SJCRH30 (cell line): ENCODE results near the gene GNG12. TPM values are rescaled to one million over a fixed set of nuclear protein-coding genes. Genes with fewer than 3 reads are reported as not detected.

Source experiments
- DNase-seq, 2 experiments: peaks; one replicate each; pipeline ENCODE4 v3.0.0-alpha.2; 2015 to 2020
- H3K27ac ChIP-seq: fragments of 250-450 bp; sonication (Bioruptor Pico); 2 replicates; pipeline ENCODE4 v1.5.1; 2020; ENCODE audit warnings: mild to moderate bottlenecking, moderate library complexity
- H3K27me3 ChIP-seq: fragments of 250-450 bp; sonication (Bioruptor Pico); 2 replicates; pipeline ENCODE4 v1.5.1; 2020; ENCODE audit warnings: mild to moderate bottlenecking, moderate library complexity
- H3K36me3 ChIP-seq: fragments of 250-450 bp; sonication (Bioruptor Pico); 2 replicates; pipeline ENCODE4 v1.5.1; 2020; ENCODE audit warnings: mild to moderate bottlenecking, moderate library complexity
- H3K4me1 ChIP-seq: fragments of 250-450 bp; sonication (Bioruptor Pico); 2 replicates; pipeline ENCODE4 v1.5.1; 2020; ENCODE audit warnings: mild to moderate bottlenecking, moderate library complexity
- H3K4me3 ChIP-seq: fragments of 250-450 bp; sonication (Bioruptor Pico); 2 replicates; pipeline ENCODE4 v1.5.1; 2020; ENCODE audit warnings: mild to moderate bottlenecking, moderate library complexity
- H3K9me3 ChIP-seq: fragments of 250-450 bp; sonication (Bioruptor Pico); replicated peaks from 2 replicates; pipeline ENCODE4 v1.5.1; 2020; ENCODE audit warnings: mild to moderate bottlenecking, moderate library complexity
- total RNA-seq: library from RNA; depleted of rRNA; stranded (reverse); fragments of >200 nt; shearing (Covaris generic); gene quantifications from 2 replicates; pipeline ENCODE4 v1.2.3, GENCODE V29; 2014

Gene GNG12
- total RNA-seq, 1 experiment from 2014 or later, result 110 TPM

- H3K27ac ChIP-seq, result peak overlapping the region; percentile 99
- H3K36me3 ChIP-seq, result peaks cover 46% of the 10 kb centered on the region
- H3K27me3 ChIP-seq, result no peaks in the 10 kb centered on the region
- no peaks in the 10 kb centered on the region for H3K9me3 ChIP-seq
- peaks cover 28% of the 10 kb centered on the region for H3K4me1 ChIP-seq
- peak overlapping the region; percentile 77 for H3K4me3 ChIP-seq
- peak; percentile 53 to 57 for DNase-seq
These were observed 147.6 kb downstream of the GNG12 start for GRCh38 chr1:67685558-67686266.

DNA sequence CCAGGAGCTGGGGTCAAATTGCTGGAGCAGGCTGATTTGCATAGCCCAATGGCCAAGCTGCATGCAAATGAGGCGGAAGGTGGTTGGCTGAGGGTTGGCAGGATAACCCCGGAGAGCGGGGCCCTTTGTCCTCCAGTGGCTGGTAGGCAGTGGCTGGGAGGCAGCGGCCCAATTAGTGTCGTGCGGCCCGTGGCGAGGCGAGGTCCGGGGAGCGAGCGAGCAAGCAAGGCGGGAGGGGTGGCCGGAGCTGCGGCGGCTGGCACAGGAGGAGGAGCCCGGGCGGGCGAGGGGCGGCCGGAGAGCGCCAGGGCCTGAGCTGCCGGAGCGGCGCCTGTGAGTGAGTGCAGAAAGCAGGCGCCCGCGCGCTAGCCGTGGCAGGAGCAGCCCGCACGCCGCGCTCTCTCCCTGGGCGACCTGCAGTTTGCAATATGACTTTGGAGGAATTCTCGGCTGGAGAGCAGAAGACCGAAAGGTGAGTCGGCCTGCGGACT, 148.2 kb downstream of the GNG12 start, which contains the start of gene GADD45A:
TSS of gene GADD45A (plus strand) at position 135 of the 491 bp plus-strand sequence. CDS start at position 429, 294 bp downstream.
- DNase-seq, result peak; percentile 99
- H3K27me3 ChIP-seq, result no peaks in the 10 kb centered on the region
- H3K9me3 ChIP-seq, result no peaks in the 10 kb centered on the region
- H3K36me3 ChIP-seq, result peaks cover 40% of the 10 kb centered on the region
- H3K27ac ChIP-seq, result peak within 1 kb of the TSS; percentile 99
- H3K4me1 ChIP-seq, result peaks cover 28% of the 10 kb centered on the region
- H3K4me3 ChIP-seq, result peak within 1 kb of the TSS; percentile 77

- peak overlapping the region; percentile 43 for H3K27ac ChIP-seq
- no peaks in the 10 kb centered on the region for H3K9me3 ChIP-seq
- peaks cover 28% of the 10 kb centered on the region for H3K4me1 ChIP-seq
- H3K36me3 ChIP-seq, result peaks cover 37% of the 10 kb centered on the region
- H3K27me3 ChIP-seq, result no peaks in the 10 kb centered on the region
- peak in 1 of 2 experiments; percentile 32 for DNase-seq
- H3K4me3 ChIP-seq, result peak overlapping the region; percentile 77
These were observed 148.7 kb downstream of the GNG12 start for GRCh38 chr1:67684526-67685066.

DNA sequence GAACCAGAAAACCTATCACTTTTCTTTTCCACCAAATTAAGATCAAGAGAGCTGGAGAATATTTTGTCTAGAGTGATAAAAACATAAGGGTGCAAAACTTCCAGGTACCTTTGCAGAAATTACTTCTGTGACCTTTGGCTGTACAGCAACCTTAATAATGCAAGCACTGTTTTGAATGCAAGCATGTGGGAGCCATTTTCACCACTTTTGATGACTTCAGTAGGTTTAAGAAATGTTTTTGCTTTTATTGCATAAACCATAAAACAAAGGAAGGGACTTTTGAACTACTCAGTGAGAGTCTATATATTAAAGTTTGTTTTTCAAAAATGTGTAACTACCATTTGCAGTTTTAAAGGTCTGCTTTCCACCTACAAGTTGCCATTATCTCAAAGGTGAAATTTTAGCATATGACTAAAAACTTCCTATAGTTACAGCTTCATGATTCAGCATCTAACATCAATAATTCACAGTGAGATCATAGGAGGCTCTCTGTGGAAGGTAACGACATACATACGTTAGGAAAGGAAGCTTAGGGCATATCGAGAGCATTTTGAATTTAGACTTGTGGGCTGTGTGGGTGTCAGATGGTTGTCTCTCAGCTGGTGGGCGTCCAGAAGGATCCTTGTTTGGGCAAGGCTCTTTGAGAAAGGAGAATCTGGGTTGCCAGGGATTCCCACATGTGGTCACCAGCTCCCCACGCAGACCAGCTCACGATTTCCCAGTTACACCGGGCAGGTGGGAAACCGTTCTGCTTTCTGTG, 149.3 kb downstream of the GNG12 start:
- H3K36me3 ChIP-seq, result peaks cover 30% of the 10 kb centered on the region
- DNase-seq, result peak in 1 of 2 experiments; percentile 36
- H3K27me3 ChIP-seq, result no peaks in the 10 kb centered on the region
- no peaks in the 10 kb centered on the region for H3K9me3 ChIP-seq
- H3K4me3 ChIP-seq, result peak overlapping the region; percentile 77
- H3K27ac ChIP-seq, result peak overlapping the region; percentile 43
- peaks cover 28% of the 10 kb centered on the region for H3K4me1 ChIP-seq

GRCh38 chr1:67683316-67683715, 150.0 kb downstream of the GNG12 start:
- no peak overlapping the region for H3K27ac ChIP-seq
- H3K4me1 ChIP-seq, result peaks cover 22% of the 10 kb centered on the region
- H3K4me3 ChIP-seq, result no peak overlapping the region
- no peak for DNase-seq
- no peaks in the 10 kb centered on the region for H3K9me3 ChIP-seq
- H3K27me3 ChIP-seq, result no peaks in the 10 kb centered on the region
- peaks cover 24% of the 10 kb centered on the region for H3K36me3 ChIP-seq

DNA sequence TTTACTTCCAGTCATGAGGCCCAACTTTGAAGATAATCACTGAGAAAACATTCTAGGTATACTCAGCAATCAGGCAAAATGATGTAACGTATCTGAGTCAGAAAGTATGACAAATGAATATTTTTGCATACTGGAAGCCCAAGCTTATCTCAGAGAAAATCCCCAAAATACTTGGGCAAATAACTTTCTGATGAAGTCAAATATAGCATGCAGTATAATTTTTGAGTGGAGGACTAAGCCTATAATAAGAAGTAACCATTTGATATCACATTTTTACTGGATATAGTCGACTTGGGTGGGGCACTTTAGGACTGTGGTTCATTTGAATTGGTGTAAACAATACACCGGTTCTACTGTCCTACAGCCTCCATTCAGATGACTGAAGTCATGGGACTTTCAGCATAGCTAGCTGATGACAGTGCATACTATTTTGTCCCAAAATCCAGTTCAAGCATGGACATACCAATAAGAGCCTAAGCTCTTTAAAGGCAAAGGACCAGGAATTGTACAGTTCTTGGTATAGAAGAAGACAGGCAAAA, 150.5 kb downstream of the GNG12 start:
- peaks cover 20% of the 10 kb centered on the region for H3K4me1 ChIP-seq
- H3K9me3 ChIP-seq, result no peaks in the 10 kb centered on the region
- H3K27me3 ChIP-seq, result no peaks in the 10 kb centered on the region
- peak overlapping the region; percentile 2; the same call in 1 of the 2 replicates for H3K27ac ChIP-seq
- no peak overlapping the region for H3K4me3 ChIP-seq
- DNase-seq, result no peak
- H3K36me3 ChIP-seq, result peaks cover 18% of the 10 kb centered on the region

- Histone ChIP-seq H3K9me3 (no peaks in the 10 kb centered on the region), H3K4me3 (no peak overlapping the region), H3K36me3 (no peaks in the 10 kb centered on the region), H3K27ac (no peak overlapping the region), H3K27me3 (no peaks in the 10 kb centered on the region), H3K4me1 (peaks cover 37% of the 10 kb centered on the region)
- DNase-seq, result no peak
These were observed 152.8 kb downstream of the GNG12 start for GRCh38 chr1:67680486-67680885.

DNA sequence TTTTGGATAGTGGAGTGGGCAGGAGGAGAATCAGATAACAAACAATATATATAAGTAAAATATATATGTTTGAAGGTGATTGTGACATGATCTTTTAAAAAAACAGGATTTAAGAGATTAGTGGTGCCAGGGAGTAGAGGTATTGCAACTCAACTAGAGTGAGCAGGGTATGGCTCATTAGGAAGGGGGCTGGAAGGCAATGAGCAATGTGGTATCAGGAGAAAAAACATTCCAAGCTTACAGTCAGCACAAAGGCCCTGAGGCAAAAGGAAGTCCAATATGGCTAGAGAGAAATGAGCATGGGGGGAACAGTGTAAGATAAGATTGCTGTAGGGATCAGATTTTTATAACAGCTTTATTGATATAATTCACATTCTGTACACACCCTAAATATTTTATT, 153.6 kb downstream of the GNG12 start:
- Histone ChIP-seq H3K36me3 (no peaks in the 10 kb centered on the region), H3K9me3 (no peaks in the 10 kb centered on the region), H3K27me3 (no peaks in the 10 kb centered on the region), H3K4me1 (peaks cover 45% of the 10 kb centered on the region), H3K4me3 (no peak overlapping the region), H3K27ac (no peak overlapping the region)
- peak in 1 of 2 experiments; percentile 45 for DNase-seq

DNA sequence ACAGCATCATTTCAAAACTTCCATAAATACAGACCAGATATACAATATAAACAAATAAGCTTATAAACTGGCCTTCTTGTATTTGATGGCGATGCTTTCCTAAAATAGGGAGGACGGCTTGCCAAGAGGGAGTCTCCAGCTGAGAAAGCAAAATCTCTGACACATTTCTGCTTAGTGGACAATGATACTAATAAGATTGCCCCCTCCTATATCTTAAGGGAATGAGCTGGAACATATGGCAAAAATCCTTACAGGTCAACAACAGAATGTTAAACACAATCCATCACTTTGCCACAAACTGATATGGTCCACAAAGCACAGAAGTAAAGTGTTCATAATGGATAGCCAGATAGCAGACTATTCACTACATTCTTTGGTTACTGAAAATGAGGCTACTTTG, 155.3 kb downstream of the GNG12 start:
- DNase-seq, result no peak
- Histone ChIP-seq H3K27ac (no peak overlapping the region), H3K4me3 (no peak overlapping the region)

DNA sequence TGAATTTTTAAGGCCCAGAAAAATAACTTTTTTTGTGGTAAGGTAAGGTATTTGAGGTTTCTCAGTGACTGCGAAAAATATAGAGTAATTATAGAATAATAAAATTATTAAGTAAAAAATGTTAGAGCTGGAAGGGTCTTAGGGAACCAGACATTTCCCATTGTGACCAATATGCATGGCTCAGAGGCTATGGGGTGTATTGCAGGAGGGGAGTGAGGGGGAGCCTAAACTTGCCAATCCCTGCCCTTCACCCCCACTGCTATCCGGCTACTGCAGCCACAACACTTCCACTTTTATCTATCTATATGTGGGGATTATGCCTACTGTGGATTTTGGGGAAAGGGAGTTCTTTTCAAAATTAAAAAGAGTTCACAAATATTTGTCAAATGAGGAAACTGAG, 155.9 kb downstream of the GNG12 start:
- no peaks in the 10 kb centered on the region for H3K27me3 ChIP-seq
- DNase-seq, result no peak
- H3K4me1 ChIP-seq, result peaks cover 36% of the 10 kb centered on the region
- H3K9me3 ChIP-seq, result no peaks in the 10 kb centered on the region
- no peaks in the 10 kb centered on the region for H3K36me3 ChIP-seq
- no peak overlapping the region for H3K27ac ChIP-seq
- no peak overlapping the region for H3K4me3 ChIP-seq

More for the DNA sequence above, 155.3 kb downstream of the GNG12 start:
- no peaks in the 10 kb centered on the region for H3K9me3 ChIP-seq
- H3K36me3 ChIP-seq, result no peaks in the 10 kb centered on the region
- H3K4me1 ChIP-seq, result peaks cover 41% of the 10 kb centered on the region
- no peaks in the 10 kb centered on the region for H3K27me3 ChIP-seq

- Histone ChIP-seq H3K36me3 (no peaks in the 10 kb centered on the region), H3K27me3 (no peaks in the 10 kb centered on the region), H3K9me3 (no peaks in the 10 kb centered on the region), H3K27ac (no peak overlapping the region), H3K4me1 (peaks cover 36% of the 10 kb centered on the region), H3K4me3 (no peak overlapping the region)
- no peak for DNase-seq
These were observed 156.3 kb downstream of the GNG12 start for GRCh38 chr1:67676946-67677345.

DNA sequence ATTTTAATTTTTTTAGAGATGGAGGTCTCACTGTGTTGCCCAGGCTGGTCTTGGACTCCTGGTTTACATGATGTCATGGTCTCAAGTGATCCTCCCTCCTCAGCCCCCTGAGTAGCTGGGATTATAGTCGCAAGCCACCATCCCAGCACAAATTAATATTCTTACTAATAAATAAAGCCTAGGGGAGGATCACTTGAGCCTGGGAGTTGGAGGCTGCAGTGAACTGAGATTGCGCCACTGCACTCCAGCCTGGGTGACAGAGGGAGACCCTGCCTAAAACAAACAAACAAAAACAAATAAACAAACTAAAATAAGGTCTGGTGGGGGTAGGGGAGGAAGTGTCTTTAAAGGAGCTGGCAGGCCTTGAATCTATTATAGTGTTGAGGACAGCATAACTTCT, 157.0 kb downstream of the GNG12 start:
- no peaks in the 10 kb centered on the region for H3K9me3 ChIP-seq
- no peaks in the 10 kb centered on the region for H3K27me3 ChIP-seq
- H3K4me1 ChIP-seq, result peaks cover 36% of the 10 kb centered on the region
- peak overlapping the region; percentile 49 for H3K27ac ChIP-seq
- DNase-seq, result no peak
- no peak overlapping the region for H3K4me3 ChIP-seq
- H3K36me3 ChIP-seq, result no peaks in the 10 kb centered on the region

GRCh38 chr1:67675800-67676199, 157.5 kb downstream of the GNG12 start:
- H3K4me3 ChIP-seq, result no peak overlapping the region
- H3K9me3 ChIP-seq, result no peaks in the 10 kb centered on the region
- H3K36me3 ChIP-seq, result no peaks in the 10 kb centered on the region
- H3K27ac ChIP-seq, result peak overlapping the region; percentile 49
- peaks cover 36% of the 10 kb centered on the region for H3K4me1 ChIP-seq
- H3K27me3 ChIP-seq, result no peaks in the 10 kb centered on the region
- peak; percentile 69 to 88 for DNase-seq

DNA sequence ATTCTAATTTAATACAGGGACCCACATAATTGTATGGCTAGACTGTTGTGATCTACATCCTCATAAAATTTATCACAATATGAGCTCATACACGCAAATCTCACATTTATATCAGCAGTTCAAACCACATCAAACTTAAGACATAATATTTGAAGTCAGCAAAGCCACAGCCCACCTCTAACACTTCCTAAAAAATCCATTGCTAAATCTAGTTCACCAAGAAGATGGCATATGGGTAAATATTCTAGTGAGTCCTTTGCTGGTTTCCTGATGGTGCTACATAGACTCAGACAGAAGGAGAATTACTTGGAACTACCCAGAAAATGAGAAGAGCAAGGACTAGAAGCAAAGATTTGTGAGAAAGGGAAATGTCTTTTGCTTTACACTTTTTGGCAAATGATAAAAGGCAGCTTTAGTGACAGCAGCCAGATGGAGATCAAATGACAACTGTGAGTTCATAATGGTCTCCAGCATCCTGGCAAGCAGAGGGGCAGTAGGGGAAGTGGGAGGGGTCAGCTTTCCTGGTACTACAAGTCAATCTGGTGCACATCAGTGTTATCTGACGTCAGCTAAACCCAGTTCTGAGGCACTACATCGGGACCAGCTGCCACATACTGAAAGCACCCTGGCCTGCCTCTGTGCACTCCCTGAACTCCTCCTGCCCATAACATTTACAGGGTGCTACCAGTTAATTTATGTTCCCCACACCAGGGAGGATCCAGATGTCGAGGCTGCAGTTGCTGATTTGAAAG, 158.8 kb downstream of the GNG12 start:
- DNase-seq, result peak; percentile 83 to 89
- H3K4me3 ChIP-seq, result no peak overlapping the region
- peak overlapping the region; percentile 49 for H3K27ac ChIP-seq
- H3K9me3 ChIP-seq, result no peaks in the 10 kb centered on the region
- no peaks in the 10 kb centered on the region for H3K27me3 ChIP-seq
- peaks cover 36% of the 10 kb centered on the region for H3K4me1 ChIP-seq
- H3K36me3 ChIP-seq, result no peaks in the 10 kb centered on the region
